GM21737 (cell line): ENCODE data around the gene CCDC93.

ENCODE experiments used
- ATAC-seq: cut with Tn5 transposase; IDR thresholded peaks from one replicate; pipeline ENCODE4 v1.9.1; 2021; ENCODE audit warnings: mild to moderate bottlenecking, moderate library complexity; ENCODE audit not compliant: unreplicated experiment

CCDC93 gene

DNA sequence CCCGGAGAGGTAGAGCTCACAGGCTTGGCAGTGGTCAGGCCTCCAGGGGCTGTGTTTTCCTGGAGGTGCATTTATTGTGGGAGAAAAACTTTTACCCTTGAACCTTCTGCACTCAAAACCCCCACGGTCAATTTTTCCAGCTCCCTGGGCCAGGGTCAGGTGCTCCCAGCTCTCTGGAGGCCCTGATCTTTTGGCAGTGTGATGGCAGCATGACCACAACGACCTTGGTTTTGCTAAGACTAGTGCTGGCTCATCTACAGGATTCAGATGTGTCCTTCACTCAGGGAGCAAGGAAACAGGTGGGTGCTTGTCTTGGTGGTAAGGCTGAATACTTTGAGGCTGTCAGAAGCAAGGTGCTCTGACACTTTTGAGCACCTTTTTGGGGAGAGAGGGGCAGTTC, 92.3 kb downstream of the CCDC93 start:
- no peak for ATAC-seq

DNA sequence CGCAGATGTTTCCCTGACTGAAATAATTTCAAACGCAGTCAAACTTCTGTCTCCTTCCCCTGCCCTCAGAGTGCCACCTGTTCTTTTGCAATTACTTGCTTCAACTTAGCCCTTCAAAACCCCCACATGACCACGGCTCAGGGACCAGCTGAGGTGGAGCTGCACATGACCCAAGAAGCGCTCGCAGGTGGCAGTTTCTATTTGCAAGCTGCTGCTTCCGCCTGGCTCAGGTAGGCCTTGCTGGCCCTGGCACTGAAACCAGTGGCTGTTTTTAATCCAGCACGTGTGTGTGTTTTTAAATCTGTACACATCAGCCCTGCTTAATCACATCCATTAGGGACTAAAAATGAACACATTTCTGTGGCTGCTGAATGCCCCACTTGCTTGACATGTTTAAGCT, 95.3 kb downstream of the CCDC93 start:
- no peak for ATAC-seq

DNA sequence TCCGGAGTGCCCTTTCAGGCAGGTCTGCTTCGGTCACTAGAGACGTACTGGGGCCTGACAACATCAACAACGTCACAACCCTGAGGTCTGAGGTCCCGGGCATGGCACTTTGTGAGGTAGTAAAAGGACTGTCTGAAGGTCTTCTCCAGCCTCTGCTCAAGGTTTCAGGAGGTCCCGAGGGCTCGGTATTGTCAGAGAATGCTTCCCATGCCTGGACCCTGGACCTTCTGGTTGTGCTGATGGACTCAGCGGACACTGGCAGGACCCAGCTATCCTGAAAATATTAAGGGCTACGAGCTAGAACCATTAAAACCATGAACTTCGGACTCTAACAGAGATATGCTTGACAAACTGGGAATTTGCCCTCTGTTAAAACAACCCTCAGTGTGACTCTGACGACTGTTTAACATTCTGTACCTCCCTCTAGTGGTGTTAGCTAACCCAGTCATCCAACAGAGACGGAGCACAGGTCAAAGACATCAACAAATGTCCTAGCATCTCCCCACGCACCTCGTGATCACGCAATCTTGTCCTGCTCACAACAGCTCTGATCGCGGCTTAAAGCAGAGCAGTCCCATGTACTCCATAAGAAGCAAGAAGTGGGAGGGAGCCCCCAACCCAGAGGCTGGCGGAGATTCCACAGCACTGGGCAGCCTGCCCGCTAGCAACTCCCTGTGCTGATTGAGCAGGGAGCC, 96.5 kb downstream of the CCDC93 start:
- ATAC-seq = no peak

DNA sequence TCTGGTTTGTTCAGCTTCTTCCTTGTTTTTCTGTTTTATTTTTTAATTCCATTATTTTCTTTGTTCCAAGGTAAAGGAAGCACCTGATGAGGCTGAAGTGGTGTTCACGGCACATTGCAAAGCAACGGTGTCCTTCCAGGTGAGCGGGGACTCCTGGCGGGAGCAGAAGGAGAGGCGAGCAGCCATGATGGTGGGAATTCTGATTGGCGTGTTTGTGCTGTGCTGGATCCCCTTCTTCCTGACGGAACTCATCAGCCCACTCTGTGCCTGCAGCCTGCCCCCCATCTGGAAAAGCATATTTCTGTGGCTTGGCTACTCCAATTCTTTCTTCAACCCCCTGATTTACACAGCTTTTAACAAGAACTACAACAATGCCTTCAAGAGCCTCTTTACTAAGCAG, 110.9 kb downstream of the CCDC93 start:
- no peak for ATAC-seq

DNA sequence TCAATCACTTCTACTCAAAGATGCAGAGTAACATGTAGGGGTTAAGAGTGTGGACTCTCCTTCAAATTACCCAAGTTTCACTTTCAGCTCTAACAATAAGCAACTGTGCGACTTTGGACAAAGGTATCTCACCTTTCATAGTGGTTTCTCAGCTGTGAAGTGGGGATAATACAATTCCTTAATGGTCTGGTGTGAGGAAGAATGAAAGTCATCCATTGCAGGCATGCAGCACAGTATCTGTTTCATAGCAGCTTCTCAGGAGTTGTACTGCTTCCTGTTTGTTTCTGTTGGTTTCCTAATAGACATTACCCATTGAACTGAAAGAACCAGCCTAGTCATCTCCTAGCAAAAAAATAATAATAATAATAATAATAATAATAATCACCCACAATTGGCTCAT, 125.0 kb downstream of the CCDC93 start:
- ATAC-seq = no peak

DNA sequence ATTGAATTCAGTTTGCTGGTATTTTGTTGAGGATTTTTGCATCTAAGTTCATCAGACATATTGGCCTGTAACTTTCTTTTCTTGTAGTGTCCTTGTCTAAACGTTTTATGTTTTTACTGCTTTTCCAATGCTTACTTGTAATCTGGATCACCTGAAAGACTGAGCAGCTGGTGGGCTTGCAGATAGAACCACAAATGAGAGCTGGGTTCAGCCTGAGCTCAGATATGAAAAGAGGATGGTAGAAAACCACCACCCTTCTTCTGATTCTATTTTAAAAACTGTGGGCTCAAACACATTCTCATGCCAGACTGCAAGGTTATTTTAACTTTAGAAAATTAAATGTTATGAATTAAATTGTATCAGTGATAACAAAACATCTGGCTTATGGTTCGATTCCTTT, 128.6 kb downstream of the CCDC93 start:
- ATAC-seq = no peak

DNA sequence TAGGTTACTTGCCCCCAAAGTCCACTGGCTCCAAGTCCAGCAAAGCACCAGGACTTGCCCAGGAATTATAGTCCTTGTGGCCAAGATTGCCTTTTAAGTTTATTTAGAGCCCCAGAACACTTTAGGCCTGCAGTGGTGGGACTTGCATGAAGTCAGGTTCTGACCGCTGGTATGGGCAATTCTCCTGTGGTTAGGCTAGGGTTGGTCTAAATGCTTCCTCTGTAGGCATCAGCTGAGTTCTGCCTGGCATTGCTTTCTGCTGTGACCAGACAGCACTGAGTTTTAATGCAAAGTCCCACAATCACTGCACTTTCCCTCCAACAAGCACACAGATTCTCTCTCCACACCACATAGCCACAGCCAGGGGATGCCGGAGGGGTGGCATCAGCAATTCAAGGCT, 134.9 kb downstream of the CCDC93 start:
- no peak for ATAC-seq

DNA sequence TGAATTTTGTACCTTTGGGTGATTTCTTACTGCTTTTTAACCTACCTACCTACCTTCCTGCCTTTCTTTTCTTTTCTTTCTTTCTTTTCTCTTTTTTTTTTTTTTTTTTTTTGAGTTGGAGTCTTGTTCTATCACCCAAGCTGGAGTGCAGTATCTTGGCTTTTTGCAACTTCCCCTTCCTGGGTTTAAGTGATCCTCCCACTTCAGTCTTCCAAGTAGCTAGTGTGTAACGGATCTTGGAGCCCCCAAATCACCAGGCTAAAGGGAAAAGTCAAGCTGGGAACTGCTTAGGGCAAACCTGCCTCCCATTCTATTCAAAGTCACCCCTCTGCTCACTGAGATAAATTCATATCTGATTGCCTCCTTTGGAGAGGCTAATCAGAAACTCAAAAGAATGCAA, 138.1 kb downstream of the CCDC93 start:
- ATAC-seq = no peak
